Caco-2 (cell line): ENCODE data around the gene IL10. TPM values are rescaled to one million over a fixed set of nuclear protein-coding genes. Genes with fewer than 3 reads are reported as not detected.

Experiments used
- BruUV-seq: library from RNA; stranded (reverse); fragments of 400-500 nt; replicated peaks from 2 replicates; lab custom pipeline; 2021; lab: Mats Ljungman, UMichigan
- CTCF ChIA-PET: fragments of 300-600 bp; sonication (Branson Sonifier 250); formaldehyde crosslinking; loops from one replicate; lab custom pipeline; 2022; ENCODE audit warnings: antibody characterized with exemption; lab: Charles Lee
- POLR2A ChIA-PET: fragments of 300-600 bp; sonication (Branson Sonifier 250); formaldehyde crosslinking; loops from one replicate; lab custom pipeline; 2022; ENCODE audit warnings: antibody characterized with exemption; lab: Charles Lee
- DNase-seq, 2 experiments: peaks; one replicate each; pipeline versions ENCODE4 v3.0.0 to v3.0.0-alpha.2; 2020 to 2022
- H3K27me3 ChIP-seq: replicated peaks from 2 replicates; pipeline ENCODE4 v1.6.0; 2011; ENCODE audit warnings: low read length; ENCODE audit not compliant: control insufficient read depth, insufficient read depth
- H3K36me3 ChIP-seq: 2 replicates; pipeline ENCODE4 v1.5.1; 2011; ENCODE audit warnings: low read length; ENCODE audit not compliant: control insufficient read depth, insufficient read depth
- H3K4me1 ChIP-seq: fragments of 250-450 bp; sonication (Bioruptor Pico); 2 replicates; pipeline ENCODE4 v1.5.1; 2020; ENCODE audit warnings: mild to moderate bottlenecking
- H3K4me3 ChIP-seq: 2 replicates; pipeline ENCODE4 v1.5.1; 2011; ENCODE audit warnings: low read depth, mild to moderate bottlenecking, control low read depth, low read length
- H3K9me3 ChIP-seq: fragments of 250-450 bp; sonication (Bioruptor Pico); 2 replicates; pipeline ENCODE4 v1.5.1; 2020; ENCODE audit warnings: mild to moderate bottlenecking, moderate library complexity
- H3K27ac Mint-ChIP-seq: one replicate; pipeline ENCODE4 v1.8.0; 2022; ENCODE audit warnings: mixed read lengths; ENCODE audit not compliant: unreplicated experiment
- H3K27me3 Mint-ChIP-seq: one replicate; pipeline ENCODE4 v1.8.0; 2022; ENCODE audit warnings: mixed read lengths; ENCODE audit not compliant: insufficient read depth, unreplicated experiment
- H3K36me3 Mint-ChIP-seq: one replicate; pipeline ENCODE4 v1.8.0; 2022; ENCODE audit warnings: mild to moderate bottlenecking, mixed read lengths; ENCODE audit not compliant: insufficient read depth, unreplicated experiment
- H3K4me1 Mint-ChIP-seq: one replicate; pipeline ENCODE4 v1.8.0; 2022; ENCODE audit warnings: low read depth, mixed read lengths; ENCODE audit not compliant: unreplicated experiment
- H3K4me3 Mint-ChIP-seq: one replicate; pipeline ENCODE4 v1.8.0; 2022; ENCODE audit warnings: mild to moderate bottlenecking, moderate library complexity, mixed read lengths; ENCODE audit not compliant: unreplicated experiment
- H3K9me3 Mint-ChIP-seq: one replicate; pipeline ENCODE4 v1.8.0; 2022; ENCODE audit warnings: mixed read lengths; ENCODE audit not compliant: unreplicated experiment
- intact Hi-C: fragments of 100-400 bp; cut with micrococcal nuclease; formaldehyde crosslinking; loops from one replicate; pipeline ENCODE4 v1.10.0; 2022; ENCODE audit not compliant: unreplicated experiment
- total RNA-seq: library from RNA; stranded (reverse); gene quantifications from 2 replicates; pipeline ENCODE4 v1.2.3, GENCODE V29; 2022
- TF ChIP-seq, protein P1 (sequence below), 2 experiments: fragments of 200-600 bp in 1 of 2; IDR thresholded peaks; 1 replicate in 1 of 2; 2 replicates in 1 of 2; pipeline versions ENCODE4 v1.5.1 to v1.8.0; 2011 to 2022; ENCODE audit warnings: antibody characterized with exemption in 1 of 2, control low read depth in 1 of 2, inconsistent platforms in 1 of 2, low read depth in 1 of 2, low read length in 1 of 2, mild to moderate bottlenecking in 1 of 2, moderate library complexity in 1 of 2; ENCODE audit not compliant: insufficient read depth in 1 of 2, severe bottlenecking in 1 of 2, unreplicated experiment in 1 of 2

IL10 gene
- total RNA-seq, 1 experiment from 2014 or later, result not detected

DNA sequence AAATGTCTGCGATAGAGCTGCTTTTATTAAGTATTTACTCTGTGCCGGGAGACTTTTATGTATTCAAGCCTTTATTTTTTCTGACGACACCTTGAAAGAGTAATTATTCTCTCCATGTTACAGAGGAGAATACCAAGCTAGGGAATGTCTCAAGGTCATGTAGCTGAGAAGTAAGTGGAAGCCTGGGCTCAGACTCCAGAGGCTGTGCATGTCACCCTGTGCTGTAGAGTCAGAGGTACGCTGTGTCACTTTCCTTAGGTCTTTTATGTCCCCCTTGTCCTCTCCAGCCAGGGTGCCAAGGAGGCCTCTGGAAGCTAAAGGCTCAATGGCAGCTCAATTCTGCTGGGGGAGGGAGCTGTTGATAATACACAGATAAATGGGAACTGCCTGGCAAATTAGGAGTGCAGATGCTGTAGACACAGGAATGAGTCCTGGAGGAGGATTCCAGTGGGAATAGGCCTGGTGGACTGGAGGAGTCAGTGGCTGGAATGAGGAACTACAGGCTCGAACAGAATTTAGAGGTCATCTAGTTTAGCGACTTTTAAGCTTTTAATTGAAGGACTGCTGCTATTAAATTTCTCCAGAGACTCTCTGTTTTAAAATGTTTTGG lies 11.0 kb downstream of the IL10 start:
- H3K36me3 ChIP-seq, result no peaks in the 10 kb centered on the region
- ChIA-PET POLR2A (no interaction called here), CTCF (interaction anchor here (0.6 to 1.7 kb wide), 4 partner anchors 15 to 151 kb away, joined by 3 to 8 read pairs (median 3); no protein-coding TSS in a partner anchor)
- Mint-ChIP-seq H3K36me3 (no peaks in the 10 kb centered on the region), H3K27ac (no peak overlapping the region), H3K27me3 (no peaks in the 10 kb centered on the region), H3K4me1 (peaks cover 7% of the 10 kb centered on the region), H3K9me3 (peaks cover 9% of the 10 kb centered on the region), H3K4me3 (no peak overlapping the region)
- intact Hi-C loops, result no loop called here
- TF ChIP-seq, protein P1, sequence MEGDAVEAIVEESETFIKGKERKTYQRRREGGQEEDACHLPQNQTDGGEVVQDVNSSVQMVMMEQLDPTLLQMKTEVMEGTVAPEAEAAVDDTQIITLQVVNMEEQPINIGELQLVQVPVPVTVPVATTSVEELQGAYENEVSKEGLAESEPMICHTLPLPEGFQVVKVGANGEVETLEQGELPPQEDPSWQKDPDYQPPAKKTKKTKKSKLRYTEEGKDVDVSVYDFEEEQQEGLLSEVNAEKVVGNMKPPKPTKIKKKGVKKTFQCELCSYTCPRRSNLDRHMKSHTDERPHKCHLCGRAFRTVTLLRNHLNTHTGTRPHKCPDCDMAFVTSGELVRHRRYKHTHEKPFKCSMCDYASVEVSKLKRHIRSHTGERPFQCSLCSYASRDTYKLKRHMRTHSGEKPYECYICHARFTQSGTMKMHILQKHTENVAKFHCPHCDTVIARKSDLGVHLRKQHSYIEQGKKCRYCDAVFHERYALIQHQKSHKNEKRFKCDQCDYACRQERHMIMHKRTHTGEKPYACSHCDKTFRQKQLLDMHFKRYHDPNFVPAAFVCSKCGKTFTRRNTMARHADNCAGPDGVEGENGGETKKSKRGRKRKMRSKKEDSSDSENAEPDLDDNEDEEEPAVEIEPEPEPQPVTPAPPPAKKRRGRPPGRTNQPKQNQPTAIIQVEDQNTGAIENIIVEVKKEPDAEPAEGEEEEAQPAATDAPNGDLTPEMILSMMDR (IDR thresholded peaks at IDR 0.05; ENCODE audit: insufficient read depth in 1 of 2, low read depth in 1 of 2, low read length in 1 of 2, severe bottlenecking in 1 of 2, unreplicated experiment in 1 of 2), result peak; percentile 30 to 33
- H3K4me3 ChIP-seq, result no peak overlapping the region
- peak in 1 of 2 experiments; percentile 17 for DNase-seq
- no peaks in the 10 kb centered on the region for H3K9me3 ChIP-seq
- BruUV-seq, result no TSS peak
- peaks cover 12% of the 10 kb centered on the region for H3K4me1 ChIP-seq
- H3K27me3 ChIP-seq, result no peaks in the 10 kb centered on the region

DNA sequence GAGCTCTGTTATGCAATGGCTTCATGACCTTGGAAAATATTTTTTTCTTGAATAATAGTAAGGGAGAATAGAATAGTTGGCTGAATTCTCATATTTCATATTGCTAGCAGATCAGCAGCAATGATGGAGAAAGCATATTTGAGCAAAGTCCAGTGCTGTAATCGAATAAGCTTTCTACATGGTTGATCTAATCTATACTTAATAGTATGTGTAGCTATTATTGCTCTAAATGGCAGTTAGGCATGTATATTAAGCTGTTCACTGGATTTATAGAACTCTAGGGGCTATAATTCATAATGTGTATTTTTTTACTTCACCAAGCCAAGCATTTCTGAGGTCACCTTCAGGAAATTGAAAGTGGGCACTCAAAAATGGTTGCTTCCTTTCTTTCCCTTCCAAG lies 11.7 kb downstream of the IL10 start:
- Mint-ChIP-seq H3K9me3 (peaks cover 9% of the 10 kb centered on the region), H3K4me1 (peaks cover under 1% of the 10 kb centered on the region), H3K4me3 (no peak overlapping the region), H3K36me3 (no peaks in the 10 kb centered on the region), H3K27ac (no peak overlapping the region), H3K27me3 (no peaks in the 10 kb centered on the region)
- BruUV-seq, result no TSS peak
- DNase-seq, result no peak
- POLR2A ChIA-PET, result no interaction called here
- CTCF ChIA-PET, result interaction anchor here (0.8 to 1.7 kb wide), 2 partner anchors 21 to 152 kb away, joined by 3 to 8 read pairs; no protein-coding TSS in a partner anchor
- intact Hi-C loops, result no loop called here
- no peaks in the 10 kb centered on the region for H3K27me3 ChIP-seq
- TF ChIP-seq, protein P1 (IDR thresholded peaks at IDR 0.05; ENCODE audit: insufficient read depth in 1 of 2, low read depth in 1 of 2, low read length in 1 of 2, severe bottlenecking in 1 of 2, unreplicated experiment in 1 of 2), result no peak
- no peaks in the 10 kb centered on the region for H3K36me3 ChIP-seq
- no peak overlapping the region for H3K4me3 ChIP-seq
- peaks cover 5% of the 10 kb centered on the region for H3K4me1 ChIP-seq
- no peaks in the 10 kb centered on the region for H3K9me3 ChIP-seq

DNA sequence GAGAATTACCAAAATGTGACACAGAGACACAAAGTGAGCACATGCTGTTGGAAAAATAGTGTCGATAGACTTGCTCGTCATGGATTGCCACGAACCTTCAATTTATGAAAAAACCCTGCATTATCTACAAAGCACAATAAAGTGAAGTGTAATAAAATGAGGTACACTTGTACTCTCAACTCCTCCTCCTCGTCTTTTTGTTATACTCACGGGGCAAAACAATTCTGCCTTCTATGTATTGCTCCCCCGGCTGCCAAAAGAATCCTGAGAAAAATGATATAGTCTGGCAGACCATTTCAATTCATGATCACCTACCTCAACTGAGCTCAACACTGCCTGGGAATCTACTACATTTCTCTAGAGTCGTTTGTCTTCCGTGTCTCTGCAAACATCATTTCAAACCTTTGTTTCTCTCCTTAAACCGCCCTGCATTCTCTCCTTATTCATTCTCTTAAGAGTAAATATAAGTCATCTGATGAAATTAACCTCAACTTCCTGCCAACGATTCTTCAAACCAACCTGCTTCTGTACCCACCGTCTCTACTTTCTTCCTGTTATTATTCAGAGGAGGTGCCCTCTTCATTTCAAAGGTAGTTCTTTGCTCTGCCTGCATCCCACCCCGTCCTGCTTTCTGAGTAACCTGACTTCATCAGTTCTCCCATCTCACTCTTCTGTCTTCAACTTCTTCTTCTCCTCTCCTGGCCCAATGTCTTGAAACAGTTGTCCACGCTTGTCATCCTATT lies 14.6 kb downstream of the IL10 start:
- Histone ChIP-seq H3K27me3 (no peaks in the 10 kb centered on the region), H3K4me3 (no peak overlapping the region), H3K36me3 (no peaks in the 10 kb centered on the region), H3K4me1 (no peaks in the 10 kb centered on the region), H3K9me3 (no peaks in the 10 kb centered on the region)
- DNase-seq, result no peak
- intact Hi-C loops, result no loop called here
- Mint-ChIP-seq H3K9me3 (peaks cover 2% of the 10 kb centered on the region), H3K4me1 (no peaks in the 10 kb centered on the region), H3K36me3 (no peaks in the 10 kb centered on the region), H3K27me3 (peaks cover 1% of the 10 kb centered on the region), H3K4me3 (no peak overlapping the region), H3K27ac (no peak overlapping the region)
- POLR2A ChIA-PET, result no interaction called here
- no TSS peak for BruUV-seq
- CTCF ChIA-PET, result no interaction called here
- TF ChIP-seq, protein P1 (IDR thresholded peaks at IDR 0.05; ENCODE audit: insufficient read depth in 1 of 2, low read depth in 1 of 2, low read length in 1 of 2, severe bottlenecking in 1 of 2, unreplicated experiment in 1 of 2), result no peak
